MG63 (cell line): ENCODE data around the gene TGIF1. TPM values are rescaled to one million over a fixed set of nuclear protein-coding genes. Genes with fewer than 3 reads are reported as not detected.

Source experiments
- total RNA-seq: library from RNA; depleted of rRNA; stranded (reverse); fragments of >200 nt; shearing (Covaris generic); gene quantifications from 2 replicates; pipeline ENCODE4 v1.2.3, GENCODE V29; 2014; ENCODE audit warnings: low replicate concordance; rRNA removed

The TGIF1 gene
- total RNA-seq, 1 experiment from 2014 or later, result 28.2 TPM

Other genes starting within 250 kb of the TGIF1 start
- gene MYOM1, start 230.2 kb upstream of the TGIF1 start, total RNA-seq, result 0.03 and 0.05 TPM in 2 replicates
- 750 and 1,020 TPM in 2 replicates for gene MYL12A, start 202.4 kb upstream of the TGIF1 start, total RNA-seq
- 311 and 396 TPM in 2 replicates for gene MYL12B, start 188.0 kb upstream of the TGIF1 start, total RNA-seq